Mesenchymal stem cell (in vitro differentiated cells and primary cell): ENCODE data around the gene PANK1.

Experiments
- DNase-seq: peaks from one replicate; pipeline ENCODE4 v3.0.0-alpha.2; 2013
- H2AFZ ChIP-seq: one replicate; pipeline ENCODE4 v1.6.1; 2013; ENCODE audit warnings: low read depth, mild to moderate bottlenecking, control low read depth, inconsistent platforms, low read length, moderate library complexity
- H2AK5ac ChIP-seq: 2 replicates; pipeline ENCODE4 v1.6.1; 2013; ENCODE audit warnings: low read length, moderate library complexity, mild to moderate bottlenecking, inconsistent platforms; ENCODE audit not compliant: severe bottlenecking
- H2BK120ac ChIP-seq: one replicate; pipeline ENCODE4 v1.6.1; 2013; ENCODE audit warnings: low read depth, mild to moderate bottlenecking, inconsistent platforms, low read length, moderate library complexity
- H2BK12ac ChIP-seq, 2 experiments: one replicate each; pipeline ENCODE4 v1.6.1; 2013; ENCODE audit warnings: inconsistent platforms in 2 of 2, low read length in 2 of 2, mild to moderate bottlenecking in 2 of 2, moderate library complexity in 2 of 2, control low read depth in 1 of 2
- H2BK15ac ChIP-seq: one replicate; pipeline ENCODE4 v1.6.1; 2013; ENCODE audit warnings: mild to moderate bottlenecking, low read depth, inconsistent platforms; ENCODE audit not compliant: poor library complexity, severe bottlenecking
- H2BK5ac ChIP-seq: 2 replicates; pipeline ENCODE4 v1.6.1; 2013; ENCODE audit warnings: low read depth, mild to moderate bottlenecking, low read length, control low read depth, inconsistent platforms; ENCODE audit not compliant: poor library complexity, severe bottlenecking
- H3K14ac ChIP-seq, 2 experiments: one replicate each; pipeline ENCODE4 v1.6.1; 2013; ENCODE audit warnings: inconsistent platforms in 2 of 2, low read length in 2 of 2, control low read depth in 1 of 2, mild to moderate bottlenecking in 1 of 2, moderate library complexity in 1 of 2
- H3K18ac ChIP-seq, 2 experiments: one replicate each; pipeline ENCODE4 v1.6.1; 2013; ENCODE audit warnings: inconsistent platforms in 2 of 2, low read length in 2 of 2, control low read depth in 1 of 2, low read depth in 1 of 2, mild to moderate bottlenecking in 1 of 2
- H3K23ac ChIP-seq, 2 experiments: one replicate each; pipeline ENCODE4 v1.6.1; 2013; ENCODE audit warnings: inconsistent platforms in 2 of 2, low read length in 2 of 2, mild to moderate bottlenecking in 2 of 2, moderate library complexity in 2 of 2, control low read depth in 1 of 2
- H3K27ac ChIP-seq: 2 replicates; pipeline ENCODE4 v1.5.1; 2013; ENCODE audit warnings: mild to moderate bottlenecking, moderate library complexity, low read length, control low read depth, inconsistent platforms; ENCODE audit not compliant: poor library complexity, severe bottlenecking
- H3K27me3 ChIP-seq, 2 experiments: 2 replicates each; pipeline versions ENCODE4 v1.6.1 to v1.7.0; 2013; ENCODE audit warnings: low read length in 2 of 2, mild to moderate bottlenecking in 2 of 2, moderate library complexity in 2 of 2, control low read depth in 1 of 2, inconsistent platforms in 1 of 2; ENCODE audit not compliant: control insufficient read depth in 1 of 2, insufficient read depth in 1 of 2
- H3K36me3 ChIP-seq, 2 experiments: 2 replicates each; pipeline versions ENCODE4 v1.6.1 to v1.7.0; 2013; ENCODE audit warnings: low read length in 2 of 2, control low read depth in 1 of 2, inconsistent platforms in 1 of 2, low read depth in 1 of 2, mild to moderate bottlenecking in 1 of 2; ENCODE audit not compliant: insufficient read depth in 2 of 2, control insufficient read depth in 1 of 2
- H3K4ac ChIP-seq, 2 experiments: one replicate each; pipeline ENCODE4 v1.6.1; 2013; ENCODE audit warnings: inconsistent platforms in 2 of 2, low read length in 2 of 2, mild to moderate bottlenecking in 2 of 2, moderate library complexity in 2 of 2, control low read depth in 1 of 2, low read depth in 1 of 2
- H3K4me1 ChIP-seq: 2 replicates; pipeline ENCODE4 v1.6.1; 2013; ENCODE audit warnings: low read depth, low read length, control low read depth; ENCODE audit not compliant: control insufficient read depth, insufficient read depth
- H3K4me2 ChIP-seq: 2 replicates; pipeline ENCODE4 v1.6.1; 2013; ENCODE audit warnings: low read length, mild to moderate bottlenecking, inconsistent platforms; ENCODE audit not compliant: poor library complexity, severe bottlenecking
- H3K4me3 ChIP-seq, 2 experiments: 2 replicates each; pipeline versions ENCODE4 v1.5.1 to v1.7.0; 2013; ENCODE audit warnings: low read length in 2 of 2, mild to moderate bottlenecking in 2 of 2, control low read depth in 1 of 2, low read depth in 1 of 2; ENCODE audit not compliant: insufficient read depth in 1 of 2
- H3K79me1 ChIP-seq: replicated peaks from 2 replicates; pipeline ENCODE4 v1.6.1; 2013; ENCODE audit warnings: mild to moderate bottlenecking, control low read depth, low read length, inconsistent platforms; ENCODE audit not compliant: poor library complexity, severe bottlenecking
- H3K9ac ChIP-seq: 2 replicates; pipeline ENCODE4 v1.7.0; 2013; ENCODE audit warnings: mild to moderate bottlenecking, low read length, moderate library complexity
- H3K9me3 ChIP-seq: 2 replicates; pipeline ENCODE4 v1.7.0; 2013; ENCODE audit warnings: mild to moderate bottlenecking, low read length; ENCODE audit not compliant: control insufficient read depth
- H4K8ac ChIP-seq: one replicate; pipeline ENCODE4 v1.6.1; 2013; ENCODE audit warnings: inconsistent platforms, mild to moderate bottlenecking, low read length, moderate library complexity
- H4K91ac ChIP-seq: one replicate; pipeline ENCODE4 v1.6.1; 2013; ENCODE audit warnings: mild to moderate bottlenecking, low read length, inconsistent platforms
- WGBS: methylation state at CpG from one replicate; pipeline ENCODE4 v1.1.7; 2013; ENCODE audit warnings: mixed read lengths; 5-methylcytosine and 5-hydroxymethylcytosine counted together

PANK1 gene

GRCh38 chr10:89640241-89640640, 4.8 kb downstream of the PANK1 start:
- H2BK12ac ChIP-seq = no peak overlapping the region
- H3K23ac ChIP-seq = no peak overlapping the region
- no peak overlapping the region for H2BK120ac ChIP-seq
- no peak overlapping the region for H3K9ac ChIP-seq
- H2AFZ ChIP-seq = no peak overlapping the region
- H3K14ac ChIP-seq = no peak overlapping the region
- no peak overlapping the region for H3K4ac ChIP-seq
- no peak overlapping the region for H3K4me3 ChIP-seq
- H3K79me1 ChIP-seq = peaks cover 29% of the 10 kb centered on the region
- H4K91ac ChIP-seq = no peak overlapping the region
- no peak overlapping the region for H2BK5ac ChIP-seq
- no peak overlapping the region for H2AK5ac ChIP-seq
- DNase-seq = no peak
- peaks cover 3% of the 10 kb centered on the region for H3K4me1 ChIP-seq
- no peak overlapping the region for H2BK15ac ChIP-seq
- H3K4me2 ChIP-seq = no peak overlapping the region
- H3K27me3 ChIP-seq = no peaks in the 10 kb centered on the region
- no peaks in the 10 kb centered on the region for H3K9me3 ChIP-seq
- no peak overlapping the region for H4K8ac ChIP-seq
- no peak overlapping the region for H3K18ac ChIP-seq
- no CpG with 5 or more reads among the region's 1 CpG for WGBS
- H3K27ac ChIP-seq = no peak overlapping the region
- H3K36me3 ChIP-seq = peaks cover 0 to 4% of the 10 kb centered on the region in 2 experiments

- Histone ChIP-seq H4K91ac (no peak overlapping the region), H3K4me1 (peaks cover 4% of the 10 kb centered on the region), H3K4me2 (no peak overlapping the region), H3K9ac (no peak overlapping the region), H2AK5ac (no peak overlapping the region), H3K9me3 (no peaks in the 10 kb centered on the region), H4K8ac (peak overlapping the region; percentile 40), H2AFZ (no peak overlapping the region), H3K79me1 (peaks cover 31% of the 10 kb centered on the region), H3K14ac (no peak overlapping the region), H3K4me3 (no peak overlapping the region), H3K27me3 (no peaks in the 10 kb centered on the region), H2BK12ac (no peak overlapping the region), H2BK120ac (no peak overlapping the region), H2BK5ac (no peak overlapping the region), H3K23ac (no peak overlapping the region), H3K18ac (no peak overlapping the region), H2BK15ac (no peak overlapping the region), H3K4ac (no peak overlapping the region), H3K27ac (no peak overlapping the region), H3K36me3 (peaks cover 0 to 4% of the 10 kb centered on the region in 2 experiments)
- 100% methylated on average over 1 of the region's 2 CpGs for WGBS
- DNase-seq = no peak
Measured at GRCh38 chr10:89639326-89639725, 5.7 kb downstream of the PANK1 start.

DNA sequence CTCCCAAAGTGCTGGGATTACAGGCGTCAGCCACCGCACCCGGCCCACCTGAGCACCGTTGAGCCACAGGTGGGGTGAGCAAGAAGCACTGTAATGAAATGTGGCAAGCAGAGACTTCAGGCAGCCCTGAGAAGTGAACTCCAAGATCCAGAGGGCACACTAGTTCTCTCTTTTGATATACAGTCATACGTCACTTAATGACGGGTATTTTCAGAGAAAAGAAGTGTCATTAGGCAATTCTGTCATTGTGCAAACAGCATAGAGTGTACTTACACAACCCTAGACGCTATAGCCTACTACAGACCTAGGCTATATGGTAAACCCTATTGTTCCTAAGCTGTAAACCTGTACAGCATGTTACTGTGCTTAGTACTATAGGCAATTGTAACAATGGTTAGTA, 7.9 kb downstream of the PANK1 start:
- no peak overlapping the region for H3K14ac ChIP-seq
- peaks cover 0 to 4% of the 10 kb centered on the region in 2 experiments for H3K36me3 ChIP-seq

GRCh38 chr10:89634637-89635036, 10.4 kb downstream of the PANK1 start:
- Histone ChIP-seq H3K18ac (no peak overlapping the region), H3K79me1 (peaks cover 27% of the 10 kb centered on the region), H3K23ac (no peak overlapping the region), H3K9me3 (no peaks in the 10 kb centered on the region), H3K4me3 (no peak overlapping the region), H2BK5ac (no peak overlapping the region), H3K36me3 (peaks cover 0 to 4% of the 10 kb centered on the region in 2 experiments), H2BK15ac (no peak overlapping the region), H3K4me1 (peaks cover 4% of the 10 kb centered on the region), H4K8ac (no peak overlapping the region), H3K4ac (no peak overlapping the region), H2AFZ (no peak overlapping the region), H3K4me2 (no peak overlapping the region), H3K14ac (no peak overlapping the region), H3K27me3 (no peaks in the 10 kb centered on the region), H4K91ac (no peak overlapping the region), H3K9ac (no peak overlapping the region), H2AK5ac (no peak overlapping the region), H3K27ac (no peak overlapping the region), H2BK120ac (no peak overlapping the region), H2BK12ac (no peak overlapping the region)
- no peak for DNase-seq
- WGBS = 97% methylated on average over 2 of the region's 2 CpGs

More for the DNA sequence above, 7.9 kb downstream of the PANK1 start:
- Histone ChIP-seq H3K9ac (no peak overlapping the region), H3K18ac (no peak overlapping the region), H2BK12ac (no peak overlapping the region), H2BK120ac (no peak overlapping the region), H3K4ac (no peak overlapping the region), H3K4me2 (no peak overlapping the region), H2AK5ac (no peak overlapping the region), H3K9me3 (no peaks in the 10 kb centered on the region), H3K27me3 (no peaks in the 10 kb centered on the region), H3K4me3 (no peak overlapping the region), H4K91ac (no peak overlapping the region), H4K8ac (no peak overlapping the region), H3K4me1 (peaks cover 4% of the 10 kb centered on the region), H3K23ac (no peak overlapping the region), H2BK15ac (no peak overlapping the region), H2BK5ac (no peak overlapping the region), H3K79me1 (peaks cover 32% of the 10 kb centered on the region), H2AFZ (no peak overlapping the region), H3K27ac (no peak overlapping the region)
- WGBS = 94% methylated on average over 6 of the region's 7 CpGs
- no peak for DNase-seq
